ENCODE data around the gene FAM170A. TPM values are rescaled to one million over a fixed set of nuclear protein-coding genes. Genes with fewer than 3 reads are reported as not detected.

Gene FAM170A
- polyA plus RNA-seq, 1 experiment, result not detected

GRCh38 chr5:119651486-119651885 is 22.1 kb downstream of the FAM170A start:
- Histone ChIP-seq H3K36me3 (ENCODE audit: control insufficient read depth, insufficient read depth, low read length) (no peaks in the 10 kb centered on the region), H3K4me3 (ENCODE audit: low read depth, low read length) (no peak overlapping the region), H3K27me3 (ENCODE audit: control insufficient read depth, insufficient read depth, low read length) (no peaks in the 10 kb centered on the region)
- DNase-seq (ENCODE audit: low read depth), result no peak
- ChIA-PET CTCF (no interaction called here), POLR2A (no interaction called here)
- TF ChIP-seq CTCF (IDR thresholded peaks at IDR 0.05; ENCODE audit: insufficient read depth, low read depth, low read length), result no peak

DNA sequence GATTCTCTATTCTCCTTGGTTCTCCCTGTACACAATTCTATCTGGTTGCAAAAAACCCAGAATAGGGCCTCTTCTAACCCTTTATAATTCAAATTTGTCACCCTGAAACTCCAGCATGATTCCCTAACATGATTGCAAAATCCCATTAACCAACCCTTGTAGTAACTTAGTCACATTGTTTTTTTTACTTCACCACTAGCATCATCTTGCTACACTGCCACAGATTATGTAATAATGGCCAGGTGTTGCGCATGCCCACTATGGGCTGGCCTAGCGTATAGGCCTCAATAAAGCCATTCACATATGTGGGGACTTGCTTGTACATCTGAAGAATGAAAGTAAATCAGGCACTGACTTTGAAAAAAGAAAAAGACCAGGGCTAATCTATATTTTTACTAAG is 25.7 kb downstream of the FAM170A start:
- Histone ChIP-seq H3K36me3 (ENCODE audit: control insufficient read depth, insufficient read depth, low read length) (no peaks in the 10 kb centered on the region), H3K27me3 (ENCODE audit: control insufficient read depth, insufficient read depth, low read length) (no peaks in the 10 kb centered on the region), H3K4me3 (ENCODE audit: low read depth, low read length) (no peak overlapping the region)
- TF ChIP-seq CTCF (IDR thresholded peaks at IDR 0.05; ENCODE audit: insufficient read depth, low read depth, low read length), result no peak
- ChIA-PET CTCF (no interaction called here), POLR2A (no interaction called here)
- DNase-seq (ENCODE audit: low read depth), result no peak

DNA sequence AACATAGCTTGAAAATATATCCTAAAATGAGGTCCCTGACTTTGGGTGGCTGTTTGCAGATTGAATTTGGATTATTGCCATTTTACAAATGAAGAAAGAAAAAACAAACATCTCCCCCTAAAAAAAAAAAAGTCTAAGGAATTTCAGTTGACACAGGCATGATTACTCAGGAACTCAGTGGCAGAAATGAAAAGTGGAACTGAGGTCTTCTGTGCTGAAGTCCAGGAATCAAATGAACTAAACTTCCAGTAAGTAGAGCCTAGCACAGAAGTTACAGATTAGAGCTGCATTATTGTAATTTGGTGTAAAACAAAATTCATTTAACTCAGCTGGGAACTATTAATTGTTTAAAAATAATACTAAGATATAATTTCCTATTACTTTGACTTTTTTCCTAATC is 26.7 kb downstream of the FAM170A start:
- POLR2A ChIA-PET, result interaction anchor here (0.6 kb wide), 1 partner anchor 748 kb away, joined by 4 read pairs; no protein-coding TSS in a partner anchor

DNA sequence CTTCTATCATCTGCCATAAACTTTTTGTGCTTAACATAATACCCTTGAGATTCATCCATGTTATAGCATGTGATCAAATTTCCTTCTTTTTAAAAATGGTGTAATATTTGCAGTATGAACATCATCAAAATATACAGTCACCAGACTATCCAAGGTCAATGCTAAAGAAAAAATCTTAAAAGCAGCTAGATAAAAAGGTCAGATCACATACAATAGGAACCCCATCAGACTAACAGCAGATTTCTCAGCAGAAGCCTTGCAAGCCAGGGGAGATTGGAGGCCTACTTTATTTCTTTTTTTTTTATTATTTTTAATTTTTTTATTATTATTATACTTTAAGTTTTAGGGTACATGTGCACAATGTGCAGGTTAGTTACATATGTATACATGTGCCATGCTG is 37.2 kb downstream of the FAM170A start:
- no peak for DNase-seq (ENCODE audit: low read depth)

More for the DNA sequence above, 26.7 kb downstream of the FAM170A start:
- no peaks in the 10 kb centered on the region for H3K36me3 ChIP-seq (ENCODE audit: control insufficient read depth, insufficient read depth, low read length)
- no peak for DNase-seq (ENCODE audit: low read depth)
- no peaks in the 10 kb centered on the region for H3K27me3 ChIP-seq (ENCODE audit: control insufficient read depth, insufficient read depth, low read length)
- CTCF ChIA-PET, result no interaction called here
- no peak overlapping the region for H3K4me3 ChIP-seq (ENCODE audit: low read depth, low read length)
- no peak for TF ChIP-seq CTCF (IDR thresholded peaks at IDR 0.05; ENCODE audit: insufficient read depth, low read depth, low read length)

GRCh38 chr5:119678351-119679028 is 49.1 kb downstream of the FAM170A start:
- no peak for TF ChIP-seq CTCF (IDR thresholded peaks at IDR 0.05; ENCODE audit: insufficient read depth, low read depth, low read length)
- no peak overlapping the region for H3K4me3 ChIP-seq (ENCODE audit: low read depth, low read length)

More for the DNA sequence above, 37.2 kb downstream of the FAM170A start:
- H3K36me3 ChIP-seq (ENCODE audit: control insufficient read depth, insufficient read depth, low read length), result no peaks in the 10 kb centered on the region
- POLR2A ChIA-PET, result no interaction called here
- H3K4me3 ChIP-seq (ENCODE audit: low read depth, low read length), result no peak overlapping the region
- no peaks in the 10 kb centered on the region for H3K27me3 ChIP-seq (ENCODE audit: control insufficient read depth, insufficient read depth, low read length)
- no peak for TF ChIP-seq CTCF (IDR thresholded peaks at IDR 0.05; ENCODE audit: insufficient read depth, low read depth, low read length)
- CTCF ChIA-PET, result no interaction called here

More at GRCh38 chr5:119678351-119679028, 49.1 kb downstream of the FAM170A start:
- CTCF ChIA-PET, result no interaction called here
- H3K27me3 ChIP-seq (ENCODE audit: control insufficient read depth, insufficient read depth, low read length), result no peaks in the 10 kb centered on the region
- POLR2A ChIA-PET, result no interaction called here
- H3K36me3 ChIP-seq (ENCODE audit: control insufficient read depth, insufficient read depth, low read length), result no peaks in the 10 kb centered on the region
- DNase-seq (ENCODE audit: low read depth), result no peak

All from BJ (cell line).